Fibroblast of skin of right biceps (primary cell): ENCODE data around the gene RPS17.
A peak's percentile ranks its signal among the peaks of the same experiment; 100 is the strongest.

Experiments
- DNase-seq: peaks from one replicate; pipeline ENCODE4 v3.0.0-alpha.2; 2013

RPS17 gene

DNA sequence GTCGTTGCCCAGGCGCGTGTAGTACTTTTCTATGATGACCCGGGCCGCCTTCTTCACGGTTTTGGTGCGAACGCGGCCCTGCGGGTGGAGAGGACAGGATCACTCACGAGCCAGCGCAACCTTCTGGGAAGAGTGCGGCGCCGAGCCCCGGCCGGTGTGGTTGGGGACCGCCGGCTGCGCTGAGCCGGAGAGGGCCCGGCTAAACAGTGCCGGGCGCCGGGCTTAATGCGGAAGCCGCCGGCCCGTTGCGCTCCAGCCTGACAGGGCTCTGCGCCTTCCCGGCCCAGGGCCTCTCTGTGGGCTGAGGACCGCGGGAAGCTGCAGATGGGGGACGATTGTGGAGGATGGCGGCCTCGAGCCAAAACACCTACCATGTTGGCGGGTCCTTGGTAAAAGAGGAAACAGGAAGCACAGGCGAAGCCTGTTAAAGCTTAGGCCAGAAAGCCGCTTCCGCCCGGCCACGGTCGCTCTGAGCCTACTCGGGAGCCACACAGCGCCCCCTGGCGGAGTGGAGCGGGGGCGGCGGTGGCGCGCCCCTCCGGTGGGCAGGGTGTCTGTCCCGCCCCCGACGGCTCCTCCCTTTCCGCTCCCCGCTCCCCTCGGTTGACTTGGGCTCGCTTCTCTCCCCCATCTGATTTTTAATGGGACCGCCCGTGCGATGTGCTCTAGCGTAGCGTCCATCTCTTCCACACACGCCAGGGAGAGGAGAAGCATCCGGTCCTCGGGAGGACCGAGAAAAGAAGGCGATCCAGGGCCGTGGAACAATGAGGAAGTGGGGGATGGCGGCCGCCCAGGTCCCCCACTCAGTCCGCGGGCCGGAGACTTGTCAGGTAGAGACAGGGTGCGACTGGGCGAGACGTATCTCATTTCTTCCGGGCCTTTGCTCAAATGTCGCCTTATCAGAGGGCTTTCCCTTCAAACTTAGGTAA lies at the start of gene RPS17:
TSS of gene RPS17 (minus strand) at position 403 of the 929 bp plus-strand sequence. CDS start at position 374, 29 bp downstream.
- peak; percentile 96 for DNase-seq

DNA sequence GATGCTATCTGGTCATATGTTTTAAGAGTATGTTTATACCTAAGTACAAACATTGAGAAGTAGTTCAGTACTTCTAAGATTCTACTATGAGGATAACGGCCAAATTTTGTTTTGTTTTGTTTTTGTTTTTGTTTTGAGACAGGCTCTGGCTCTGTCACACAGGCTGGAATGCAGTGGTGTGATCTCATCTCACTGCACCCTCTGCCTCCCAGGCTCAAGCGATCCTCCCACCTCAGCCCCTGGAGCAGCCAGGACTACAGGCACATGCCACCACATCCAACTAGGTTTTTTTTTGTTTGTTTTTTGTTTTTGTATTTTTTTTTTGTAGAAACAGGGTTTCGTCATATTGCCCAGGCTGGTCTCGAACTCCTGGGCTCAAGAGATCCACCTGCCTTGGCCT lies 47.5 kb upstream of the RPS17 start:
- no peak for DNase-seq

DNA sequence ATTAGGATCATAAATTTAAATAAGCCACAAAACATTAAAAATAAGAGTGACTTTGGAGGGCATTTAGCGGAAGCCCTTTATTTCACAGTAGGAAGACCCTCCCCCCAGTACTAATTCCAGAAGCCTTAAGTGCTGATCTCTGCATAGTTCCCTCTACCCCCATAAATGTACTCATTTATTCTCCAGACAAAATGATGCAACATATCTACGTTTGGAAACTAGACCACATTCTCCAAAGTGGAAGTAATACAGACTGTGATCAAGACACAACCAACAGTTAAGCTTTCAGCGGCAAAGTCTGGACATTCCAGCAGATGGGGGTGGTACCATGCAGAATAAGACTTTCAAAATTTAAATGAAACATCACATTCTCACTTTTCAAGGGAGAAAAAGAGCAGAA lies 44.8 kb upstream of the RPS17 start:
- peak; percentile 69 for DNase-seq

DNA sequence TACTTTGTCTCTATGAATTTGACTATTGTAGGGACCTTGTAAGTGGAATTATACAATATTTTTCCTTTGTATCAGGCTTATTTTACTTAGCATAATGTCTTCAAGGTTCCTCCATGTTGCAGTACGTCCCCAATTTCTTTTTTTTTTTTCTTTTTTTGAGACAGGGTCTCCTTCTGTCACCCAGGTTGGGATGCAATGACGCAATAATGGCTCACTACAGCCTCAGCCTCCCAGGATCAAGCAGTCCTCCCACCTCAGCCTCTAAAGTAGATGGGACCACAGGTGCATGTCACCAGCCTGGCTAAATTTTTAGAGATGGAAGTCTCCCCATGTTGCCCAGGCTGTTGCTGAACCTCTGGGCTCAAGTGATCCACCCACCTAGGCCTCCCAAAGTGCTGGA lies 40.5 kb upstream of the RPS17 start:
- no peak for DNase-seq

DNA sequence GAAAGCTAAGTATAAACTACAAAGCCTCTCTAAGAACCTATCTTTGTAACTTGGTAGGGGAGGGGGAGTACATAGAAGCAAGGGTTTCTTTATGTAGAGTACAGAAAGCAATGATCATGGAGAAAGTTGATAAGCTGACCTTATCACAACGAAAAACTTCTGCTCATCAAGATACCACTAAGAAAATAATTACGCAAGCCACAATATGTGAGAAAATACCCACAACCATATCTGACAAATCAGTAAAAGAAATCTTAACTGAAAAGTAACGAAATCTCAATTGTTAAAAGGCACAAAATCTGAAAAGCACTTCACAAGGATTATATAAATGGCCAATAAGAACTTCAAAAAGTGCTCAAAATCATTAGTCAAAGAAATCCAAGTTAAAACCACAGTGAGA lies 35.1 kb upstream of the RPS17 start:
- no peak for DNase-seq

DNA sequence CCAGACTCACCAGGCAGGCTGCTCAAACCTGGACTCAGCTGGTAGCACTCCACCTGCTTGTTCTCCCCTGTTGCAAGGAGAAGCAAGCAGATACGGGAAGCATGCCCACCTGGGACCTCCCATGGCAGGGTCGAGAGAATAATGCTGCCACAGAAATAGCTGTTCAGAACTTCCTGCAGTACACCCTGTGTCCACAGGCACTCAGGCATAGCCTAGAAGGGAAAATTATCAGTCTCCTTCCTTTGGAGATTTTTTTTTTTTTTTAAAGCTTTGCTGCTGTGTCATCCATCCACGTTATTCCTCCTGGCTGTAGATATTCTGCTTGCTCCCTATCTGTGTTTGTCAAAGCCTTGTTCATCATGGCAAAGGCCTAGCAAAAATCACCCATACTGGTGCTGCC lies 32.7 kb upstream of the RPS17 start:
- no peak for DNase-seq

DNA sequence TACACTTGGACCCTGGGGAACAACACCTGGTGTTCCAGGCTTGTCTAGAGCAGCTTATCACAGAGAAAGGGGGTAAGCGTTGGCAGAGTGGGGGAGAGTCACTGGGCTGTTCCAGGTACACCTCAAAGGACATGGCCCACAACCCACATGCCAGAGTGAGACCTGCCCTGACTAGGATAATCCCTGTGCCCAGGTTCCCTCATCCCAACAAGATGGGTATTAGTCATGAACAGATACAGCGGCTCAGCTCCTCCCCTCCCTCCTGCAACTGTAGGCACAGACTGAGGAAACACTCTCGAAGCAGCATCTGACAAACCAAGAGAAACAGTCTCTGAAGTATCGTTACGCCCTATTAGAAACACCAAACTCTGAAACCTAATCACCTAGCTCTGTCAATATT lies 32.1 kb upstream of the RPS17 start:
- DNase-seq: no peak

DNA sequence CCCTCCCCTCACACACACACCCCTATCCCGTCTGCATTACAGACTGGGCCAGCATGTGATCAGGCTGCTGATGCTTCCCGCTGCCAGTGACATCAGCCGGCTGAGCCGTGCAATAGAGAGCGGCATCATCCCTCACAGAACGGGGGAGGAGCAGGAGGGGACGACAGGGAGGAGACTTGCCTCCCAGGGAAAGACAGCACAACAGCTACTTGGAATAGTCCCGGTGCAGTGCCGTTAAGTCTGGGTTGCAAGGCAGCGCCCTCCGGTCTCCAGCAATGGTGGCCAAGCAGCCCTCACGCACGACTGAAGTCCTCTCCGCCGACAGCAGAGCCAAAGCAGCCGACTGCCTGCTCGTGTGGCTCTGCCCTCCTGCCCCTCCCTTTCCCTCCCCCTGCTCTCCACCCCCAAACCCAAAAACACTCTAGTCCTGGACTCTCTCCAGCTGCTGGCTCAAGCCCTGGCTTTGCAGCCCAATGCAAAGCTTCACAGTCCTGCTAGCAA lies 31.5 kb upstream of the RPS17 start:
- peak; percentile 86 for DNase-seq

DNA sequence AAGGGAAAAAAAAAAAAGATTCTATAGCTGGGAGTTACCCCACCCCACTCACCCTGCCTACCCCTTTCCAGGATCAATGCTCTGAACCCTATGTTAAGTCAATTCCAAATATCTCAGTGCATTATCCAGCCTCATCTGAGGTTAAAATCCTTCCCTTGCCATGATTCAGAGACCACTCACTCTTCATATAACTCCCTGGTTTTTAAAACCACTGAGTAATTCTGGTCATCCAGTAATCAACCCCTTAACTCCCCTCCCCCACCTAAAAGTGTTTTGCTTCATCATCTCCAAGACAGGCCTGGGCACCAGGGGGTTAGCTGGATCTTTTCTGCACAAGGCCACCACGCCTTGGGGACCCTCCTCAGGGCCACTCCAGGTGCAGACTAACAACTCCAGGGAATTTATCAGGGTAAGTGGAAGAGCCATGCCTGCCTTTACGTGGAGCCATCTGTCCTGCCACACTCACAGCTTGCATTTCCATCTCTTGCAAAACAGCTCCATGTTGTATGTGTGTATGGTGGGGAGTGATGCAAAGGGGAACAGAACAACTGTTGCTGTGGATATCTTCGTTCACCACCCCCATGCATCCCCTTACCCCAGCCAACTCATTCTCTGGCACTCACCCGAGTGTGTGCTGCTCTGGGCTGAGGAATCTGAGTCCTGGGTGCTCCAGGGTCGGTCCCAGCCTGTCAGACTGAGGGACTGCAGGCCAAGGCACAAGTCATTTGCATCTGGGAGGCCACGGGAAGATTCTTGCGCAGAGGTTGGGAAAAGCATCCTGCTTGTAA lies 30.7 kb upstream of the RPS17 start:
- DNase-seq: peak; percentile 84

DNA sequence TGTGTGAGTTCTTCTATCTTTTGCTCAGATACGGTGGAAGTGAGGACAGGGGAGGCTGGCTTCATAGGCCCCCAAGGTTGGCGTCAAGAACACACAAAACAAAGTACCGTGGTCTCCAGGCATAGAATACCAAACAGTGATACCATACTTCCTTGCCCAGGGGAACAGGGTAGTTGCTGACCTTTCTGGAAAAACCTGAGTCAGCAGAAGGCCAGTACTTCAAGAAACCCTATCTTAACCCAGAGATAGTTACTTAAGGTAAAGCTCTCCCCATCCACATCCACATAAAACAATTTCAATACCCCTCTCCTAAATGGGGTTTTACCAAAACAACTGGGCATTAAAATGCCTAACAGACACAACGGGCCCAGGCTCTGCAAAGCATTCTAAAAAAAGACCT lies 29.6 kb upstream of the RPS17 start:
- no peak for DNase-seq

DNA sequence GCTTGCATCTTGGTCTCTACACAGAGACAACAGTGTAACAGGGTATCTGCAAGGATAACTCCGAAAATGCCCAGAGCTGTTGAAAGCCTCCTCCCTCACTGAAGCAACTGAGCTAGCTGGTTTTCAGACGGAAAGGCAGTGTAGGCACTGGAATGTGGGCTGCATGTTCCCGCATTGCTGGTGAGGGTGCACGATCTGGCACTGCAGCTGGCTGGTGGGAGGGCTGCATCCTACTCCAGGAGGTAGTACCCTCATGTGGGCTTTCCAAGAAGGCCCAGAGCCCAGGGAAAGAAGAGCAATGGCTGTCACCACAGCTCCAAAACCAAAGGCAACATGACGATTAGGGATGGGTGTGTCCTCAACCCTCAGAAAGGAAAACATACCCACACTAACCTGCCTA lies 28.7 kb upstream of the RPS17 start:
- no peak for DNase-seq

DNA sequence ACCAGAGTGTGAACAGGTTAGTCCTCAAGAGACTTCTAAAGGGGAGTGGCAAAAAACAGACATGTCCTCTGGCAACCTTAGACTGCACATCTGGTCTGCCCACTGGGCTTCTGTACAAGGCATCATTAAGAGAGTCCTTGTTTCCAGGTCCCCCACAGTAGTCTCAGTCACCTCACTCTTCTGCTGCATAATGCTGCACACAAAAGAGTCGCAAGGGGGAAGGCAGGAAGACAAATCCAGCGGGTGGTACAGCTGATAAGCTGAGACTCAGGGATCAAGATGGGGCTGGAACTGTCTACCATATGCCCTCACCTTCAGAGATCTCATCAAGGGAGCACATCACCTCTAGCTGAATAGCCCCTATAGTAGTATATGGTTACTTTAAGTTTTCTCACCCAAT lies 27.4 kb upstream of the RPS17 start:
- DNase-seq: no peak

DNA sequence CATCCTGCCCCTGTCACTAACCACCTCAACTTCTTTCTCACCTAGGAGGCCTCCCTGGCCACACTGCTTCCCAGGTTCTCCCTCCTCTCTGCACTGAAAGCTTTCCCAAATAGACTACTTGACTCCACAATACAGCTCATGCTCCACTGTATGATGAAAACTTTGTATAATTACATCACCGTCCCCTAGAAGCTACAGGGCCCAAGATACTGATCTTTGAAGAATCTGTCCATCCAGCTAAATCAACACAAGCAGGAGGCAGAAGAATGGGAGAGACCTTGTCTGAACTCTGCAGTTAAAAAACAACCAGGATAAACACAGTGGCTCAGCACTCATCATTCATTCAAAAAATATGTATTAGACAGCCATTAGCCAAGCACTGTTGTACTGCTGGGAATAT lies 26.4 kb upstream of the RPS17 start:
- DNase-seq: peak; percentile 77

DNA sequence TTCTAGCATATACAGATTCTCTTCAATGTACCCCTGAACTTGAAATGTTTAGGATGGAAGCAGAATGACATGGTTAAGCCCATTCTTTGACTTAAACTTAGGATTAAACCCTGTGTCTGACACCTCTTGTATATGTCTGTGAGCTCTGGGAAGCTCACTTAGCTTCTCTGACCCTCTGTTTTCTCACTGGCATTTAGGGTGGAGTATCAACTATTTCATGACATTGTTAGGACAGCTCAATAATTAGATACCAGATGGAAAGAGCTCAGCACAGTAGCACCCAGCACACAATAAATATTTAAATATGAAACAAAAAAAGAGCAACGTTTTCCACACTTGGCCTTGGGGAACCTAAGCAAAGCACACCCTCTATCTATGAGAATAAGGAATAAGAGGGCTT lies 18.2 kb upstream of the RPS17 start:
- no peak for DNase-seq

DNA sequence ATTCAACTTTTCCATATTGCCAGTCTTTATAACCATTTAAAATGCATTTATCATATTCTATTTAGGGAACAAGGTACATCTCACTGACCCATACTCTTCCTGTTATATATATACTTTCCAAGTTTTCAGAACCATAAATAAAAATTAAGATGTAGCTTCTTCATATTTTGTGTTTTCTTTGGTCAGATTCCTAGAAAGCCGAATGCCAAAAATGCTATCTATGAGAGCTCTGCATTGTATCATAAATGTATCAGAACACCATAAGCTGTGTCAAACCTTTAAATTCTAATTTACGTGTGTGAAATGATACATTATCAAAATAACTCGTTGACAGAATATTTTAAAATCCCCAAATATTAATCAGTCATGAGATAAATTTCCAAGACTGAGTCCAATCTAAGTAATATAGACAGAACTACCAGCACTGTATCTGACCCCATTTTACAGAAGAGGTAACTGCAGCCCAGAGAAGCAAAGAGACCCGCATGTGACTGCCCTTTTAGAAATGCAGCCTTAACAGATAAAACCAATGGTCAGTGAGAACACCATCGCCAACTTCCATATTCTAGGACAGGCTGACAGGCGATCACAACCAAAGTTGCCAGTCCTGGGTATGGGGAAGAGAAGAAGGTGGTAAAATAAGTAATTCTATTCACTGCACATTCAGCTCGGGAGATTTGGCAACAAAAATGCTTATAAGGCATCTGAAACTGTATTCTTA lies 16.2 kb upstream of the RPS17 start:
- no peak for DNase-seq

DNA sequence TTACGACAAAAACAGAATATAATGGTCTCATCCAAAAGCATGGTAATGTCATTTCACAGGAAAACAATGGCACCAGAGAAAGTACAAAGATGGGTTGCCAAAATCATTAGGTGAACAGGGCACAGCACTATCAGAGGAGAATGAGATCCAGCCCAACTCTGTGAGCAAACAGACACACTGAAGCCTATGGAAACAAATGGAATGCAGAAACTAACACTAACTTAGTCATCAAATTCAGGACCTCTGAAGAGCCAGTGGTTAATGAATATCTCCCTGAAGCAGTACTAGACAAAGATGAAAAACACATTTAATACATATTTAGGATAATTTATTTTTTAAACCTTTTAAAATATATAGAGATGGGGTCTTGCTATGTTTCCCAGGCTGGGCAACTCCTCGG lies 14.6 kb upstream of the RPS17 start:
- DNase-seq: peak; percentile 42

DNA sequence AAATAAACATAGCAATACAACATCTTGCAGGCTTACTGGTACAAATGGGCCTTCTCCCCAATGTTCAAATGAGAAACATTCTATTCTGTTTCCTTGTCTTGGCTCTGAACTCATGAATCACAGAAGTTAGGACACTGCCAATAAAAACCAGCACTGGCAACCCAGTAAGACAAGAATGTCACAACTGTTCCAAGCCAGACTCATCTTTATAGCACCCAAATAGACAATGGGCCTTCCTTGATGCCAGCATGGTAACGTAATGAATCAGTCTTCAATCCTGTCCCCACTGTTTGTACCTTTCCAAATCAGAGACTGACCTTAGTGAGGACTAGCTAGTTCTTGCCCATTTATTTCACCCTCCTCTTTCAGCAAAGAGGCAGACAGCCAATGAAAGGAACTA lies 14.1 kb upstream of the RPS17 start:
- no peak for DNase-seq

DNA sequence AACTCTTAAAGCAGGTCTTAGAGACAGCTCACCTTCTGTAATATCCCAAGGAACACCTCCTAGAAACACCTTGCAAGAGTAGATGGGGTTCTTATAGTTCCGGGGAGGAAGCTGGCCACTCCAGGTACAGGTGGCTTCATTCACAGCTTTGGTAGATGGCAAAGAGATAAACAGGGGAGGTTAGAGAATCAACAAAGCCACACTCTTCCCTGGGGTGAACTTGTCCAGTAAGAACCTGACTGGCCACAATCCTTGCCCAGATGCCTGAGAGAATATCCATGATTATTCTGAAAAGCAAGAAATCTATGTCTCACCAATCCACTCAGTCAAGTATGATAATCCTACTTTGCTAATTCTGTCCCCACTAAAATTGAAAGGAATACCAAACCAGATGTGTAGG lies 13.6 kb upstream of the RPS17 start:
- no peak for DNase-seq

DNA sequence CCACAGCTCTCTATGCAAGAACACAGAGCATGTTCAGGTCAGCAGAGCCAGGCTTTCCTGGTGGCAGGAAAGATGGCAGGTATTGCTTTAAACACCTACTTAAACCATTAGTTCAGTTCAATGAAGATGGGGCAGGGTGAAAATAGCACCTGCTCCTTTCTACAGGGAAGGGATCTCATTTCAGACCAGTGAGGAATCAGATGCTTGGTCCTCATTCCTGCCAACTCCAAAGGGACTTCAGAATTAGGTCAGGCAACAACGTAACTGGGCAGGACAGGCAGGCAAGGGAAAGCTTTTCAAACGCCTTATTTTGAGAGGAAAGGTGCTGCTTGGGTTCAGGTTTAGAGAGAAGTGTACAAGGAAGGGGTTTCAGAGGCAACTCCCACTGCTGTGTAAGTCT lies 12.6 kb upstream of the RPS17 start:
- no peak for DNase-seq

DNA sequence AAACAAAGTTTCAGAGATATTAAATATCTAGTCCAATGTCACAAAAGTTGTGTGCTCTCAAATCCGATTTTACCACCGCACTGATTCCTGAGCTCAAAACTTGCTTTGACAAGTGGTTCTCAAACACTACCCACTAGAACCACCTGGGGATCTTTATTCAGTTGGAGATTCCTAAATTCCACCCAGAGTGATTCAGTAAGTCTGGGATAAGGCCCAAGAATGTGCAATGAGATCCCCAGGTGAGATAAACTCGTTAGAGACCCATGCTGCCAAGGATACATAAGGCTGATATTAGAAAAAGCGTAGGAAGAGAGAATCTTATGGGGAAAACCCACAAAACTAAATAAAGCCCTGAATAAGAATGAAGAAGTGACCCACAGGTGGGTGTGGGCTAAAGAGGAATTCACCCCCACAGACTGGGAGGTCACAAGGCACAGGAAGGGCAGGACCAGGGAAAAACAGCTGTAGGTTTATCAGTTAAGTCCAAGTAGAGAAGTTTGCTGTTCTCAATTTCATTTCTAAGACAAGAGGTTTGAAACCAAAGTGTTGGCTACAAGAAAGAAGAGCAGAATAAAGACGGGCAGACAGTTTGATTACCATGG lies 11.5 kb upstream of the RPS17 start:
- DNase-seq: no peak

DNA sequence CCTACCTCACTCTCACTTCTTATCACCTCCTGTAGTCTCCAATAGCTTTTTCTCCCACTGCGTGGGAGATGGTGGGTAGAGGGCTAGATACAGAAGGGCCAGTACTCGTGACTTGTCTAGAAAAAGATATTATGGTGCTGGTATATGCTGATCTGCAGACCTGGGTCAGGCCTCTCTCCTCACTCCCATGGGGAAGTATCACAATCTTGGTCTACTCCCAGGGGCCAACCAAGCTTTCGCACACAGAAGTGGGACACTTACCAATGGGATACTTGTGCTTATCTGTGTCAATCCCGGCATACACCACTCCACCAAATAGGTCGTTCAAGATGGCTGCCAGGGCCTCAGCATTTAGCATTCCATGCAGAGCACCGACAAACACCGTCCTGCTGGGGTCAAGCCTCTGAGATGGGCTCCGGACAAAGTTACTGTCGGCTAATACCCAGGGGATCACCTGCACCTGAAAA lies 9.0 kb upstream of the RPS17 start:
- no peak for DNase-seq

DNA sequence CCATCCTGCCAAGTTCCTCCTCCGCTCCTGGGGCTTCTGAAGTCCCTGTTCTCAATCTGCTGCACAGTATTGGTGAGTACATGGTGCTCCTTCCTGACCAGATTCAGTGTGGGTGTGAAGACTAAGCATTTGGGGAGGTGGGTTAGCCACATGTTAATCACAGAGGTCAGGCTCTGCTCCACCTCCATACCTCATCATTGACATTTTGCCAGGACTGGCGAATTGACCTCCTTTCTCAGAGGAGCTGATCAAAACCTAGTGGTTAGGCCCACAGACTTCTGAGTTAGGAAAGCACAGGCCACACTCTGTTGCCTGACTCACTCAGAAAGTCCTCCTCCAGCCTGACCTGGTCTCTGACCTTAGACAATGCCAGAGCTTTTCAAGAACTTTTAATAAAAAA lies 8.4 kb upstream of the RPS17 start:
- no peak for DNase-seq

DNA sequence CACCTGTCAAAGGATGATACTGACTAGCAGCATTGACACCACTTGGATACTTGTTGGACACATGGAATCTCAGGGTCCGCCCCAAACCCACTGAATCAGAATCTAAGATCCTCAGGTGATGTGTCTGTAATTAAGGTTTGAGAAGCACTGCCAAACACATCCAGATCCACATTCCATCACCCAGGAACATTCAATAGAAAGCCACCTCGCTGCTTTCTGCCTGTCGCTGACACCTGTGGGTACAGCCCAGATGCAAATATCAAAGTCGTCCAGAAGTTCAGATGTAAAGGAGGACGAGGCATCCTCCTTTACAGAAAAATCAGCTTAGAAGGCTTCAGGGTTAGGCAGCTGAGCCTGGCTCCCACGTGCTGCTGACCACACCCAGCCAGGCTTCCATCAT lies 5.2 kb upstream of the RPS17 start:
- no peak for DNase-seq
